Neural progenitor cell (in vitro differentiated cells): Measurements from ENCODE around the gene BCAS3. TPM values are rescaled to one million over a fixed set of nuclear protein-coding genes. Genes with fewer than 3 reads are reported as not detected.
"Not testable (repeated sequence)": the region's sequence is repeated elsewhere in the genome, so short reads cannot be mapped to it uniquely, and the experiment has no call there.

ENCODE experiments used
- DNase-seq: peaks from one replicate; pipeline ENCODE4 v3.0.0-alpha.2; 2016; ENCODE audit warnings: low spot score
- H2AFZ ChIP-seq: fragments of 200-600 bp; sonication (generic); replicated peaks from 2 replicates; pipeline ENCODE4 v1.6.1; 2016; ENCODE audit warnings: antibody characterized with exemption
- H3F3A ChIP-seq: fragments of 200-600 bp; sonication (generic); 2 replicates; pipeline ENCODE4 v1.6.1; 2016; ENCODE audit warnings: antibody characterized with exemption, low read depth
- H3K27ac ChIP-seq: fragments of 200-600 bp; sonication (generic); 2 replicates; pipeline ENCODE4 v1.5.1; 2016; ENCODE audit warnings: mild to moderate bottlenecking
- H3K27me3 ChIP-seq: fragments of 200-600 bp; sonication (generic); 2 replicates; pipeline ENCODE4 v1.6.1; 2016; ENCODE audit warnings: mild to moderate bottlenecking, moderate library complexity
- H3K36me3 ChIP-seq: fragments of 200-600 bp; sonication (generic); 2 replicates; pipeline ENCODE4 v1.5.1; 2016
- H3K4me1 ChIP-seq: fragments of 200-600 bp; sonication (generic); 2 replicates; pipeline ENCODE4 v1.6.1; 2016; ENCODE audit warnings: mixed run types
- H3K4me2 ChIP-seq: fragments of 200-600 bp; sonication (generic); 2 replicates; pipeline ENCODE4 v1.6.1; 2016
- H3K4me3 ChIP-seq: fragments of 200-600 bp; sonication (generic); 2 replicates; pipeline ENCODE4 v1.5.1; 2016
- H3K79me2 ChIP-seq: fragments of 200-600 bp; sonication (generic); 2 replicates; pipeline ENCODE4 v1.6.1; 2016; ENCODE audit warnings: low read depth
- H3K9ac ChIP-seq: fragments of 200-600 bp; sonication (generic); 2 replicates; pipeline ENCODE4 v1.6.1; 2016
- H3K9me3 ChIP-seq: fragments of 200-600 bp; sonication (generic); 2 replicates; pipeline ENCODE4 v1.5.1; 2016; ENCODE audit warnings: low read depth
- H4K20me1 ChIP-seq: fragments of 200-600 bp; sonication (generic); 2 replicates; pipeline ENCODE4 v1.6.1; 2016; ENCODE audit warnings: low read depth
- H3K27ac Mint-ChIP-seq: 3 replicates; pipeline ENCODE4 v1.8.0; 2021; ENCODE audit warnings: mixed read lengths
- H3K27me3 Mint-ChIP-seq: 2 replicates; pipeline ENCODE4 v1.8.0; 2022; ENCODE audit warnings: low read depth, mild to moderate bottlenecking, inconsistent platforms, moderate library complexity, mixed read lengths; ENCODE audit not compliant: insufficient read depth
- H3K36me3 Mint-ChIP-seq: 3 replicates; pipeline ENCODE4 v1.8.0; 2021; ENCODE audit warnings: mixed read lengths
- H3K4me1 Mint-ChIP-seq: 3 replicates; pipeline ENCODE4 v1.8.0; 2021; ENCODE audit warnings: mixed read lengths
- H3K4me3 Mint-ChIP-seq: 3 replicates; pipeline ENCODE4 v1.8.0; 2021; ENCODE audit warnings: mild to moderate bottlenecking, moderate library complexity, mixed read lengths
- H3K9me3 Mint-ChIP-seq: 3 replicates; pipeline ENCODE4 v1.8.0; 2020; ENCODE audit warnings: mixed read lengths
- EZH2 ChIP-seq: fragments of 200-600 bp; sonication (generic); IDR thresholded peaks from 2 replicates; pipeline ENCODE4 v1.6.1; 2017; ENCODE audit warnings: antibody characterized with exemption, mild to moderate bottlenecking, moderate library complexity
- EZH2phosphoT487 ChIP-seq: fragments of 200-600 bp; sonication (generic); IDR thresholded peaks from 2 replicates; pipeline ENCODE4 v1.6.1; 2017; ENCODE audit warnings: antibody characterized with exemption
- total RNA-seq: library from RNA; depleted of rRNA; stranded (reverse); fragments of >200 nt; gene quantifications from 2 replicates; pipeline ENCODE4 v1.2.3, GENCODE V29; 2015; ENCODE audit warnings: low replicate concordance
- TF ChIP-seq, protein P1 (sequence below): fragments of 200-600 bp; sonication (generic); IDR thresholded peaks from 2 replicates; pipeline ENCODE4 v1.5.1; 2017; ENCODE audit warnings: antibody characterized with exemption, mild to moderate bottlenecking

BCAS3 gene
- total RNA-seq, 1 donor from 2014 or later: 60.9 TPM

DNA sequence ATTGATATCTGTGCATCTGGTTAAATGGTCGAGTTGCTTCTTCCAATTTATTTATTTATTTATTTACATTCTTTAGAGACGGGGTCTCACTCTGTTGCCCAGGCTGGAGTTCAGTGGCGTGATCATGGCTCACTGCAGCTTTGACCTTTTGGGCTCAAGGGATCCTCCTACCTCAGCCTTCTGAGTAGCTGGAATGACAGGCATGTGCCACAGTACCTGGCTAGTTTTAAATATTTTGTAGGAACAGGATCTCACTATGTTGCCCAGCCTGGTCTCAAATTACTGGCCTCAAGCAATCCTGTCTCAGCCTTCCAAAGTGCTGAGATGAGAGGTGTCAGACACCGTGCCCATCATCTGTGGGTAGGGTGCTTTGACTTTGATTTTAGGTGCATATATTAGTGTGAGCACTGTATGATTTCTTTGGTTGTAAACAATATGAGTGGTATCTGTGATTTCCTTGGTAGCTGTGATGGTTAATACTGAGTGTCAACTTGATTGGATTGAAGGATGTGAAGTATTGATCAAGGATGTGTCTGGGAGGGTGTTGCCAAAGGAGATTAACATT lies 90.2 kb downstream of the BCAS3 start:
- H3K4me2 ChIP-seq: no peak overlapping the region
- no peaks in the 10 kb centered on the region for H3K79me2 ChIP-seq
- no peaks in the 10 kb centered on the region for H3K4me1 ChIP-seq
- no peak overlapping the region for H3K27ac Mint-ChIP-seq
- peaks cover 4% of the 10 kb centered on the region for H3K36me3 Mint-ChIP-seq
- H4K20me1 ChIP-seq: no peaks in the 10 kb centered on the region
- H3K9me3 Mint-ChIP-seq: peaks cover 14% of the 10 kb centered on the region
- TF ChIP-seq EZH2 (no peak), EZH2phosphoT487 (no peak)
- TF ChIP-seq, protein P1, sequence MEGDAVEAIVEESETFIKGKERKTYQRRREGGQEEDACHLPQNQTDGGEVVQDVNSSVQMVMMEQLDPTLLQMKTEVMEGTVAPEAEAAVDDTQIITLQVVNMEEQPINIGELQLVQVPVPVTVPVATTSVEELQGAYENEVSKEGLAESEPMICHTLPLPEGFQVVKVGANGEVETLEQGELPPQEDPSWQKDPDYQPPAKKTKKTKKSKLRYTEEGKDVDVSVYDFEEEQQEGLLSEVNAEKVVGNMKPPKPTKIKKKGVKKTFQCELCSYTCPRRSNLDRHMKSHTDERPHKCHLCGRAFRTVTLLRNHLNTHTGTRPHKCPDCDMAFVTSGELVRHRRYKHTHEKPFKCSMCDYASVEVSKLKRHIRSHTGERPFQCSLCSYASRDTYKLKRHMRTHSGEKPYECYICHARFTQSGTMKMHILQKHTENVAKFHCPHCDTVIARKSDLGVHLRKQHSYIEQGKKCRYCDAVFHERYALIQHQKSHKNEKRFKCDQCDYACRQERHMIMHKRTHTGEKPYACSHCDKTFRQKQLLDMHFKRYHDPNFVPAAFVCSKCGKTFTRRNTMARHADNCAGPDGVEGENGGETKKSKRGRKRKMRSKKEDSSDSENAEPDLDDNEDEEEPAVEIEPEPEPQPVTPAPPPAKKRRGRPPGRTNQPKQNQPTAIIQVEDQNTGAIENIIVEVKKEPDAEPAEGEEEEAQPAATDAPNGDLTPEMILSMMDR: no peak
- H3K27ac ChIP-seq: no peak overlapping the region
- no peak for DNase-seq
- H3K4me3 Mint-ChIP-seq: no peak overlapping the region
- H3K27me3 ChIP-seq: no peaks in the 10 kb centered on the region
- H3F3A ChIP-seq: no peaks in the 10 kb centered on the region
- H3K4me3 ChIP-seq: no peak overlapping the region
- H3K4me1 Mint-ChIP-seq: no peaks in the 10 kb centered on the region
- no peaks in the 10 kb centered on the region for H3K9me3 ChIP-seq
- no peak overlapping the region for H3K9ac ChIP-seq
- H3K36me3 ChIP-seq: no peaks in the 10 kb centered on the region
- no peak overlapping the region for H2AFZ ChIP-seq
- H3K27me3 Mint-ChIP-seq: peaks cover 9% of the 10 kb centered on the region

DNA sequence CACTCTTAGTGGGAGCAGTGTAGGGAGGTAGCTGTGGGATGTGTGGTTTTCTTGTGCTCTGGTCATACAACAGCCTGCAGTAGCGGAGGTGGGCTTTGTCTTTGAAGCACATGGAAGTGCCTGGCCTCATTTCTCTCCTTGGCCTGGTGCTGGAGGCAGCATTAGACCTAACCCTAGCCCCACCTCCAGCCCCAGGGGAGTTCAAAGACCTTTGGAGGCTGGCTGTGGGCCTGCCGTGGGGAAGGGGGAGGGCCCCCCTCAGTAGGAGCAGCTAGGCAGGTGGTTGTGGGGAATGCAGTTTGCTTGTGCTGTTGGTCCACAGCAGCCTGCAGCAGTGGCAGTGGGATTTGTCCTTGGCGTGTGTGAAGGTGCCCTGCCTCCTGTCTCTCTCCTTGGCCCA lies 91.7 kb downstream of the BCAS3 start:
- H3K36me3 Mint-ChIP-seq: peaks cover 4% of the 10 kb centered on the region
- no peak for DNase-seq
- no peak overlapping the region for H3K4me3 Mint-ChIP-seq
- H3K79me2 ChIP-seq: no peaks in the 10 kb centered on the region
- no peaks in the 10 kb centered on the region for H3K27me3 ChIP-seq
- H3K4me1 ChIP-seq: no peaks in the 10 kb centered on the region
- no peak overlapping the region for H3K4me3 ChIP-seq
- H3K27ac ChIP-seq: no peak overlapping the region
- no peak overlapping the region for H3K27ac Mint-ChIP-seq
- H3K9me3 ChIP-seq: no peaks in the 10 kb centered on the region
- TF ChIP-seq, protein P1: no peak
- no peak for TF ChIP-seq EZH2
- TF ChIP-seq EZH2phosphoT487: no peak
- no peaks in the 10 kb centered on the region for H3K36me3 ChIP-seq
- H3K4me1 Mint-ChIP-seq: no peaks in the 10 kb centered on the region
- no peaks in the 10 kb centered on the region for H4K20me1 ChIP-seq
- H3K9ac ChIP-seq: no peak overlapping the region
- peaks cover 5% of the 10 kb centered on the region for H3K27me3 Mint-ChIP-seq
- peaks cover 13% of the 10 kb centered on the region for H3K9me3 Mint-ChIP-seq
- H3F3A ChIP-seq: no peaks in the 10 kb centered on the region
- H2AFZ ChIP-seq: no peak overlapping the region
- H3K4me2 ChIP-seq: no peak overlapping the region

DNA sequence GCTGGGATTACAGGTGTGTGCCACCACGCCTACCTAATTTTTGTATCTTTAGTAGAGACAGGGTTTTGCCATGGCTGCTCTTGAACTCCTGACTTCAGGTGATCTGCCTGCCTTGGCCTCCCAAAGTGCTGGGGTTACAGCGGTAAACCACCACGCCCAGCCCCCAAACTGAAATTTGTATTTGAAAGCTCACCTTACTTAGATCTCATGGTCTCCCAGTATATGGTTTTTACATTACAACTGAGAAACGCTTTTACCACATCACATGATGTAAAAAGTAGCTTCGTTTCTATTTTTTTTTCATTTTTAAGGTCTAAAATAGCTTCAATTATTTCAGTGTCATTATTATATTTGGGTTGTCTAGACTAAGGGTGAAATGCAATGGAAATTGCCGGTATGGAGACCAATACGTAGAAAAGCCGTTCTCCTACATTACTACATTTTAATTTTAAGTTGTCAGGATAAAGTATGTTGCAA lies 93.3 kb downstream of the BCAS3 start:
- TF ChIP-seq, protein P1: no peak
- no peak for TF ChIP-seq EZH2
- TF ChIP-seq EZH2phosphoT487: no peak
- Histone ChIP-seq H3K4me1 (peaks cover 7% of the 10 kb centered on the region), H3K9ac (no peak overlapping the region), H4K20me1 (no peaks in the 10 kb centered on the region), H3K79me2 (no peaks in the 10 kb centered on the region), H2AFZ (no peak overlapping the region), H3K9me3 (no peaks in the 10 kb centered on the region), H3K4me2 (no peak overlapping the region), H3K27ac (no peak overlapping the region), H3F3A (no peaks in the 10 kb centered on the region), H3K36me3 (no peaks in the 10 kb centered on the region), H3K4me3 (no peak overlapping the region), H3K27me3 (no peaks in the 10 kb centered on the region)
- Mint-ChIP-seq H3K9me3 (peaks cover 11% of the 10 kb centered on the region), H3K4me1 (no peaks in the 10 kb centered on the region), H3K36me3 (peaks cover 4% of the 10 kb centered on the region), H3K27me3 (peaks cover 4% of the 10 kb centered on the region), H3K27ac (no peak overlapping the region), H3K4me3 (no peak overlapping the region)
- DNase-seq: no peak

DNA sequence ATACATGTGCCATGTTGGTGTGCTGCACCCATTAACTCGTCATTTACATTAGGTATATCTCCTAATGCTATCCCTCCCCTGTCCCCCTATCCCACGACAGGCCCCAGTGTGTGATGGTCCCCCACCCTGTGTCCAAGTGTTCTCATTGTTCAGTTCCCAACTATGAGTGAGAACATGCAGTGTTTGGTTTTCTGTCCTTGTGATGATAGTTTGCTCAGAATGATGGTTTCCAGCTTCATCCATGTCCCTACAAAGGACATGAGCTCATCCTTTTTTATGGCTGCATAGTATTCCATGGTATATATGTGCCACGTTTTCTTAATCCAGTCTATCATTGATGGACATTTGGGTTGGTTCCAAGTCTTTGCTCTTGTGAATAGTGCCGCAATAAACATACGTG lies 94.0 kb downstream of the BCAS3 start:
- not testable (repeated sequence) for H3K4me2 ChIP-seq, H3K9ac ChIP-seq, H4K20me1 ChIP-seq, H3K36me3 Mint-ChIP-seq, H3K9me3 ChIP-seq, DNase-seq, H3K27me3 Mint-ChIP-seq, H3K79me2 ChIP-seq, H3F3A ChIP-seq, H3K27me3 ChIP-seq, H3K4me3 ChIP-seq, H3K4me1 Mint-ChIP-seq, H3K36me3 ChIP-seq, H3K4me1 ChIP-seq, H3K27ac ChIP-seq, H3K27ac Mint-ChIP-seq, H2AFZ ChIP-seq, H3K4me3 Mint-ChIP-seq
- H3K9me3 Mint-ChIP-seq: peaks cover 11% of the 10 kb centered on the region
